Smooth muscle cell (in vitro differentiated cells): ENCODE measurements around the gene PRDM15. TPM values are rescaled to one million over a fixed set of nuclear protein-coding genes. Genes with fewer than 3 reads are reported as not detected.

Experiments
- DNase-seq: peaks from one replicate; lab custom pipeline; 2025; ENCODE audit not compliant: unreplicated experiment; lab: John Stamatoyannopoulos, UW
- H2AFZ ChIP-seq: fragments of 200-600 bp; sonication (generic); 2 replicates; pipeline ENCODE4 v1.6.0; 2016; ENCODE audit warnings: antibody characterized with exemption, low read depth, mild to moderate bottlenecking
- H3F3A ChIP-seq: fragments of 200-600 bp; sonication (generic); 2 replicates; pipeline ENCODE4 v1.6.0; 2017; ENCODE audit warnings: antibody characterized with exemption, low read depth
- H3K27ac ChIP-seq: fragments of 200-600 bp; sonication (generic); 2 replicates; pipeline ENCODE4 v1.5.1; 2016; ENCODE audit warnings: low read depth, mild to moderate bottlenecking
- H3K27me3 ChIP-seq: fragments of 200-600 bp; sonication (generic); 2 replicates; pipeline ENCODE4 v1.6.1; 2016; ENCODE audit warnings: low read depth, mild to moderate bottlenecking
- H3K36me3 ChIP-seq: fragments of 200-600 bp; sonication (generic); 2 replicates; pipeline ENCODE4 v1.5.1; 2016; ENCODE audit warnings: low read depth
- H3K4me1 ChIP-seq: fragments of 200-600 bp; sonication (generic); 2 replicates; pipeline ENCODE4 v1.5.1; 2016; ENCODE audit warnings: low read depth
- H3K4me2 ChIP-seq: fragments of 200-600 bp; sonication (generic); 2 replicates; pipeline ENCODE4 v1.6.0; 2016; ENCODE audit warnings: mild to moderate bottlenecking
- H3K4me3 ChIP-seq: fragments of 200-600 bp; sonication (generic); 2 replicates; pipeline ENCODE4 v1.5.1; 2016; ENCODE audit warnings: mild to moderate bottlenecking
- H3K79me2 ChIP-seq: fragments of 200-600 bp; sonication (generic); 2 replicates; pipeline ENCODE4 v1.6.0; 2016; ENCODE audit warnings: low read depth, mild to moderate bottlenecking
- H3K9ac ChIP-seq: fragments of 200-600 bp; sonication (generic); 2 replicates; pipeline ENCODE4 v1.6.0; 2016; ENCODE audit warnings: low read depth
- H3K9me3 ChIP-seq: fragments of 200-600 bp; sonication (generic); replicated peaks from 2 replicates; pipeline ENCODE4 v1.5.1; 2016; ENCODE audit warnings: low read depth
- H4K20me1 ChIP-seq: fragments of 200-600 bp; sonication (generic); 2 replicates; pipeline ENCODE4 v1.6.0; 2016; ENCODE audit warnings: low read depth
- CTCF ChIP-seq: fragments of 200-600 bp; sonication (generic); IDR thresholded peaks from 2 replicates; pipeline ENCODE4 v1.5.1; 2017; ENCODE audit warnings: borderline replicate concordance, mild to moderate bottlenecking, antibody characterized with exemption; ENCODE audit not compliant: insufficient read depth, poor library complexity, severe bottlenecking
- WGBS: methylation state at CpG from one replicate; pipeline ENCODE4 v1.1.7; 2016; ENCODE audit warnings: low lambda C conversion rate; 5-methylcytosine and 5-hydroxymethylcytosine counted together
- polyA plus RNA-seq: library from polyadenylated mRNA; unstranded; fragments of >200 nt; fragmentation: Nextera tagmentation; extraction: Ambion mirVana; gene quantifications from 2 replicates; pipeline ENCODE4 v1.2.1, GENCODE V29; 2016
- total RNA-seq: library from RNA; depleted of rRNA; stranded (reverse); fragments of >200 nt; gene quantifications from 2 replicates; pipeline ENCODE4 v1.2.3, GENCODE V29; 2014

Gene PRDM15
- total and polyA plus RNA-seq, 2 experiments from 2014 or later = 2.0 to 6.8 TPM

DNA sequence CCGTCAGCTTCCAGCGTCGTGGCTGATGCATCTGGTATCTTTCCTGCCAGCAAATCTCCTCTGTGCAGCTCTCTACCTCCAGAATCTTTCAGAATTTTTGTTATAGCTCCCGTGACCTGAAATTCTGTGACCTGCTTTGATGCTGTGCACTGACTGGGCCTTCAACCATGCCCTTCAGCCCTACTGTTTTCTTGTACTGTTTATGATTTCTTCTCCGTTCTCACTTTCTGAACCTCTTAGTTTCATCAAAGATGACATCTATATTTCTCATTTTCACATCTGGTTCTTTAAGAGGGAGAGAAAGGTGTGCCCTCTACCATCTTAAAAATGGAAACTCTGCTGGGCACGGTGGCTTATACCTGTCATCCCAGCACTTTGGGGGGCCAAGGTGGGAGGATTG, 5.7 kb downstream of the PRDM15 start:
- 99% methylated on average over 6 of the region's 6 CpGs for WGBS
- H3K27me3 ChIP-seq = no peaks in the 10 kb centered on the region
- H3K79me2 ChIP-seq = peaks cover 8% of the 10 kb centered on the region
- H3K4me1 ChIP-seq = peaks cover 8% of the 10 kb centered on the region
- H3K9me3 ChIP-seq = no peaks in the 10 kb centered on the region
- H3K36me3 ChIP-seq = no peaks in the 10 kb centered on the region
- no peak for TF ChIP-seq CTCF
- no peak overlapping the region for H3K4me2 ChIP-seq
- H3K9ac ChIP-seq = no peak overlapping the region
- no peak overlapping the region for H3K27ac ChIP-seq
- no peak overlapping the region for H2AFZ ChIP-seq
- H3F3A ChIP-seq = no peaks in the 10 kb centered on the region
- H4K20me1 ChIP-seq = no peaks in the 10 kb centered on the region
- DNase-seq = no peak
- no peak overlapping the region for H3K4me3 ChIP-seq

DNA sequence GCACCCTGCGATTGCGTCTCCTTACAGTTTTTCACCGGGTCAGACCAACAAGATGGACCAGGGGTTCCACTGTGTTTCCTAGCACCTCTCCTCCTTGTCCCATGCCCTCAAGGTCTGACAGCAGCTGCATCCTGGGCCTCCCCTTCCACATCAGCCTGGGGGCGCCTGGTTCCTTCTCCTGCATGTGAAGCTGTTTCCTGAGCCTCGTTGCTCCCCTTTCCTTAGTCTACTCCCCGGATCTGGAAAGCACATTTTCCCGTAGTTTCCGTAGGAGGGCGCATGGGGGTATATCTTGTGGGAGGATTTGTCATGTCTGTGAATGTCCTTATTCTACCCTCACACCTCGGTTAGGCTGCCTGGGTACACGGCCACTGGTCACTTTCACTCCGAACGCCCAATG, 6.1 kb downstream of the PRDM15 start:
- DNase-seq = no peak
- H3K27ac ChIP-seq = no peak overlapping the region
- TF ChIP-seq CTCF = no peak
- 95% methylated on average over 13 of the region's 13 CpGs for WGBS
- no peaks in the 10 kb centered on the region for H3F3A ChIP-seq
- H3K4me3 ChIP-seq = no peak overlapping the region
- no peaks in the 10 kb centered on the region for H3K36me3 ChIP-seq
- H3K27me3 ChIP-seq = no peaks in the 10 kb centered on the region
- no peaks in the 10 kb centered on the region for H3K9me3 ChIP-seq
- H3K79me2 ChIP-seq = peaks cover 7% of the 10 kb centered on the region
- peaks cover 3% of the 10 kb centered on the region for H4K20me1 ChIP-seq
- H3K9ac ChIP-seq = no peak overlapping the region
- H3K4me2 ChIP-seq = no peak overlapping the region
- H3K4me1 ChIP-seq = peaks cover 4% of the 10 kb centered on the region
- H2AFZ ChIP-seq = no peak overlapping the region

DNA sequence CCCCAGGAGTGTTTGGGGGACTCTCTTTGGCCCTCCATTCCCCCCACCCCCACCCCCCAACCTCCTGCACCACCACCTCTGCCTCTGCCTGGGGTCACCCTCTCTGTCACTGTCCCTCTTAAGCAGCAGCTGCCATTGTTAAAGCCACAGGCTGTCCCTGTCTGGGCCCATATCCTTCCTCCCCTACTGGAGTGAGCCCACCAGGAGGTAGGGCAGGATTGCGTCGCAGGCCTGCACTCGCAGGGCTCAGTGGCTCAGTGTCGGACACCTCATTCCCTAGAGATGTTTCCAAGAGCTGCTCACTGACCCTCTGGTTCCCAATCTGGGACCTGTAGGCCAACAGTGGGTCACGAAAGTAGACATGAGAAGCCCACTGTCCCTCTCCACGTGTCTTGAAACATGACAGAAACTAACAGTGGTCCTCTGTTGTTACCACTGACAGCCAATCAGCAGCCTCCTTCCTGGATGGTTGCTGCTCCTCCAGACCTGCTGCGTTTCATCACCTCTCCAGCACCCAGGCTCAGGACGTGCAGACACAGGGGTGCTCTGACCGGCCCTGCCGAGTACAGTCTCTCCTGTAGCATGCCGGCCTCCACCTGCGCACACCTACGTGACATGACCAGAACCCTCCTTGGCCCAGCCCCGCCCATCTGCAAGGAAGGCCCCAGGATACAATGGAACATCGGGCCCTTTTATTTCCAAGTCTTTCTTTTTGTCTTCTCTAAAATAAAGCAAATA, 7.7 kb downstream of the PRDM15 start:
- Histone ChIP-seq H3K4me3 (no peak overlapping the region), H3K36me3 (no peaks in the 10 kb centered on the region), H4K20me1 (peaks cover 3% of the 10 kb centered on the region), H3K4me1 (no peaks in the 10 kb centered on the region), H3K27ac (no peak overlapping the region), H3K9me3 (no peaks in the 10 kb centered on the region), H2AFZ (no peak overlapping the region), H3K27me3 (no peaks in the 10 kb centered on the region), H3K4me2 (no peak overlapping the region), H3K9ac (no peak overlapping the region), H3F3A (no peaks in the 10 kb centered on the region), H3K79me2 (peaks cover 3% of the 10 kb centered on the region)
- no peak for DNase-seq
- WGBS = 95% methylated on average over 15 of the region's 15 CpGs
- no peak for TF ChIP-seq CTCF

GRCh38 chr21:41869771-41870170, 9.4 kb downstream of the PRDM15 start:
- 85% methylated on average over 9 of the region's 9 CpGs for WGBS
- H3K36me3 ChIP-seq = no peaks in the 10 kb centered on the region
- H2AFZ ChIP-seq = no peak overlapping the region
- no peaks in the 10 kb centered on the region for H3K27me3 ChIP-seq
- peaks cover 5% of the 10 kb centered on the region for H3K79me2 ChIP-seq
- no peak overlapping the region for H3K4me3 ChIP-seq
- peaks cover 10% of the 10 kb centered on the region for H4K20me1 ChIP-seq
- H3K27ac ChIP-seq = no peak overlapping the region
- TF ChIP-seq CTCF = no peak
- H3K4me2 ChIP-seq = no peak overlapping the region
- no peaks in the 10 kb centered on the region for H3K9me3 ChIP-seq
- H3F3A ChIP-seq = no peaks in the 10 kb centered on the region
- H3K9ac ChIP-seq = no peak overlapping the region
- H3K4me1 ChIP-seq = no peaks in the 10 kb centered on the region
- no peak for DNase-seq
